ENCODE data around the gene SOAT1.
A peak's percentile ranks its signal among the peaks of the same experiment; 100 is the strongest.

DNA sequence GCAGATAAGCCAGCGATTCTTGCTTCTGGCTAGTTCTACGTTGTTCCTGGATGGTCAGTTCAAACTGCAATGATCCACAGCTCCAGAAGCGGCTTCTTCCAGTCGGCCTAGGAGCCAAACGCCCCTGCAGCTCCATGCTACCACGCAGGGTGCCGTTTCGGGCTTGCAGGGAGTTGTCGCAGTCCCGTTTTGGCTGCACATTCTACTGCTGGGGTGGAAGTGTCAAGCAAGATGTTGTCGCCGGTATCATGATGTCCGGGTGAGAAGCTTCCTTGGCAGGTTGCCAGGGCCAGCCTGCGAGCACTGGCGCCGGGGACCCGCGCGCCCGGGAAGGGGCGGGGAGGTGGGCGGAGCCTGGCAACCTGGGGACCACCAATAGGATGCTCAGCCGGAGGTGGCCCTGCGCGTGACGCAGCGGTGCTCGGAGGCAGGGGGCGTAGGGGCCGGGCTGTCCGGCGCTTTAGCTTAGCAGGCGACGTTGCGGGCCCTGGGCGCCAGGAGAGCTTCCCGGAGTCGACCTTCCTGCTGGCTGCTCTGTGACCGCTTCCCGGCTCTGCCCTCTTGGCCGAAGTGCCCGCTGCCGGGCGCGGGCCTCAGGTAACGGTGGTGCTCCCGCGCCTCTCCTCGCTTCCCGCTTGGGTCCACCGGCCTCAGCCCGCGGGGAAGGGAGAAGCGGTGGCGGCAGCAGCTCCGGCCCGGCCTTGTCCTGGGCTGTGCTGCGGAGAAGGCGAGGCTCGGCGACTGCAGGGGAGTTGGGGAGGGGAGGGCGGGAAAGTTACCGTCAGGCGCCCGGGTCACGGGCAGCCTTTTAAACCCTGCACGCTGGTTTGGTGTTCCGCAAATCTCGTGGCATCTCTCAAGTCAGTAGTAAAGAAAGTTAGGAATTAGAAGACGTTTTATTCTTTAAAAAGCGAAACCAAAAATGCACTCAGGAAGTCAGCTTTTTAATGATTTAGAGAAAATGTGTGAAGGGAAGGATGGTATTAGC lies at the start of gene SOAT1:
- TF ChIP-seq POLR2A (IDR thresholded peaks at IDR 0.05) = peak in 2 of 4 donors; percentile 33 to 55
- TF ChIP-seq CTCF (IDR thresholded peaks at IDR 0.05) = peak in 4 of 7 experiments; percentile 2 to 23 (median 9)

Data from stomach (tissue), 4 donors.